HG02798 (cell line): Measurements from ENCODE around the gene LIPA.

Experiments
- ATAC-seq: cut with Tn5 transposase; IDR thresholded peaks from one replicate; pipeline ENCODE4 v1.9.1; 2021; ENCODE audit warnings: mild to moderate bottlenecking; ENCODE audit not compliant: unreplicated experiment, poor library complexity

Gene LIPA

DNA sequence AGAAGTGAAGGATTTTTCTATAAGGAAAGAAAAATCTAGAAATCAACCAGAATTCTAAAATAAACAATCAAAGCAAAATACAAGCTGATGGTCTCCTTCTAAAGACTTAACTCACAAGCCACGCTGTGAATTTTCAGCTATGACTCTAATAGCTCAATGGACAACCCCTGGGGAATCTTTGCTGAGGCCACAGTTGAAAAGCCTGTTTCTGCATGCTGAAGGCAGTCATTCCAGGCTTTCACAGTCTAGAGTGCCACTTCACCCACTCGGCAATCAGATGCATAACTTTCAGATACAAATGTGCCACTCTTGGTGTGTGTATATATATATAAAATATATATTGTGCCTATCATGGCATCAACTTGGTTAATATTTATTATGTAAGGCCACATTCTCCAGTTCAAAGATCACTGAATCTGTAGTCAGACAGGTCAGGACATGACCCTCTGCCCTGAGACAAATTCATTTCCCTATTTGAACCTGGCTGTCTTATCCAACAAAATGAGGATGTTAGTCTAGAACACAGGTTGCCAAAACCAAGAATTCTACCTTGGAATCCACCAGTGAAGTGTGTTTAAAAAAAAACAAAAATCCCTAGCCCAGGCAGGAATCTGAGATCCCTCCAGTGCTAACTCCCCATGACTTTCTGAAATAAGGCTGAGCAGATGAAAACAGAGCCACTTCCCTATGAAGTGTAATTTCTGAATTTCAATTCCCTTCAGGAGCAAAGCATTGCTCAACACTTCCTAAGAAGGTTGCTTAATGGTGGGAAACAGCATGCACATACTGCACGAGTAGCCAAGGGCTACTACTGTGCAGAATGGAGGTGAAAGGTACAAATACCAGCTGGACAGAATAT is 9.9 kb downstream of the LIPA start:
- ATAC-seq = peak; percentile 39

DNA sequence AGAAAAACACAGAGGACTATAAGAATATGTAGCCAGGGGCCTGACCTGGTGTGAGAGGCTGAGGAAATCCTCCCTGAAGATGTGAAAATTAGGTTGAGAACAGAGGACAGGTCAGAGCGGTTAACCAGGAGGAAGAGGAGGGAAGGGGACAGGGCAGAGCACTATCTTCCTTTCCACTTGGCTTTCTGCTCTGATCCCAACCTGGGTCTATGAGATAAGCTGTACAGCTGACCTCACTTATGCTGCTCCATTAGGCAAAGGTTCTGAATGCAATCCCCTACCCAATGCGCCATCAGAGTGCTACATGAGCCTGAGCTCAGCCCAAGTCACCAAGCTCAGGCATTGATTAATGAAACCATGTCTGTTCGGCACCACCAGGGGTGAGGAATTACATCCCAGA is 10.5 kb downstream of the LIPA start:
- no peak for ATAC-seq

DNA sequence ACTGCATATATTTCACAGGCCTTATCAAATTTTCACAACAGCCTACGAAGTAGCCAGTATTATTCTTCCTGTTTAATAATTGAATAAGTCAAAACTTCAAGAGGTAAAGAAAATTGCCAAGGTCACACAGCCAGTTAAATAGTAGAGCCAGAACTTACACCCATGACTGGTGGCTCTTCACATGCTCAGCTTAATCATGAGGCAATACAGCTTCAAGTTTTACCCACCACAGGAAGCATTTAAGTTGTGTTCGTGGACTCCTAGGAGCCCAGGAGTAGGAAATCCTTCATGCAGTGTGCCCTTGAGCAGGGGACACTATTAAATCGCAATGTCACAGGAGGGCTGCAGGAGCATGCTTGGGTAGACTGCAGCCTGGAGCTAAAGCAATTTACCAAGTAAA is 11.1 kb downstream of the LIPA start:
- ATAC-seq = no peak

DNA sequence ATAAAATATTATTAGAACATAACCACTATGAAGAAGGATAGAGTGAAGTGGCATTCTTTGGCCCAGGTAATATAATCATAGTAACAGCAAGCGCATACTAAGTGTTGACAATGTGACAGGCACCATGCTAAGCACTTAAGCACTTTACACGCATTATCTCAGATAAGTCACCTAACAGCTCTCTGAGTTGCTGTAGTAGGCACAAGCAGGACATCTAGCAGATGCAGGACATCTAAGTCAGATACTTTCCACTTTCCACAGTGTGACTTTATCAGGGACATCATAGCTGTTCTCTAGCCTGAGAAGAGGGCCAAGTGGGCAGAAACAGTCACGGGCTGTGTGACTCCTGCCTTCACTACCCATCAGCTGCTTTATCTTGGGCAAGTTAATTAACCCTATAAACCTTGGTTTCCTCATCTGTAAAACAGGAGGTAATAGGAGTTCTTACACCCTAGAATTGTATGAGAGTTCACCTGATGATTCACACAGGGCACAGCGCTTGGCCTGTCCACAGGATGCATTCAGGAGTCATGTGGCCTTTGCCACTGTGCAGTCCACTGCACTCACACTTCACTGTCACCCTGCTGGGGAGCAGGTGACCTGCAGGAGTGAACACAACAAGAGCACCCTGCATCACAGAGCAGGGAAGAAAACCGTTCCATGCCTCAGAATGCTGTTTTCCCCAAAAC is 12.5 kb downstream of the LIPA start:
- no peak for ATAC-seq

DNA sequence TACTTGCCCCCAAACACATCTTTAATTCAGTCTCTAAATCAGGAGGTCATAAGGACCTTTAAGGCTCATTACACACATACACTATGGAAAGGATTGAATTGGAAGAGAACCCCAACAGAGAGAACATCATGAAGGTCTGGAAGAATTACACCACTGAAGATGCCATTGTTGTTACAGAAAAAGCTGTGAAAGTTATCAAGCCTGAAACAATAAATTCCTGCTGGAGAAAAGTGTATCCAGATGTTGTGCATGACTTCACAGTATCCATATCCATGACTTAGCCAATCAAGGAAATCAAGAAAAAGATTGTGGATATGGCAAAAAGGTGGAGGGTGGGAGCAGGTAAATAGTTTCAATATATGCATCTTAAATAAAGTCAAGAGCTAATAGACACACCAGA is 13.7 kb downstream of the LIPA start:
- ATAC-seq = no peak

DNA sequence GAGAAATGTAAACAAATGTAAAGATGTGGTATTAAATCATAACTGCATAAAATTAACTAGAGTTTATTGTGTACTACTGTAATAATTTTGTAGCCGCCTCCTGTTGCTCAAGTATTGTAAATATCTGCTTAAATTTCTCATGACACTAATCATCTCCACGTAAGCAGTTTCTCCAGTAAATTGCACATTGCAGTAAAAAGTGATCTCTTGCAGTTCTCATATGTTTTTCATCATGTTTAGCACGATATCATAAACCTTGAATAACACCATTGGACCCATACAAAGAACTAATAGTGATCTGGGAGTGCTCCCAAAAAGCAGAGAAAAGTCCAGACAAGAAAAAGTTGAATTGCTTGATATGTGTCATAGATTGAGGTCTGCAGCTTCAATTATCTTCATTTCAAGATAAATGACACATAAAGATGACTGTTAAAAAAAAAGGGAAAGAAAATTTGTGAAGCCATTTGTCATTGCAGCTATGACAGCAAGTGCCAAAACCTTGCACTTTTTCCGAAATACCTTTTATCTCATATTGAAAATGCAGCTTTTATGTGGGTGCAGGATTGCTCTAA is 15.3 kb downstream of the LIPA start:
- no peak for ATAC-seq

DNA sequence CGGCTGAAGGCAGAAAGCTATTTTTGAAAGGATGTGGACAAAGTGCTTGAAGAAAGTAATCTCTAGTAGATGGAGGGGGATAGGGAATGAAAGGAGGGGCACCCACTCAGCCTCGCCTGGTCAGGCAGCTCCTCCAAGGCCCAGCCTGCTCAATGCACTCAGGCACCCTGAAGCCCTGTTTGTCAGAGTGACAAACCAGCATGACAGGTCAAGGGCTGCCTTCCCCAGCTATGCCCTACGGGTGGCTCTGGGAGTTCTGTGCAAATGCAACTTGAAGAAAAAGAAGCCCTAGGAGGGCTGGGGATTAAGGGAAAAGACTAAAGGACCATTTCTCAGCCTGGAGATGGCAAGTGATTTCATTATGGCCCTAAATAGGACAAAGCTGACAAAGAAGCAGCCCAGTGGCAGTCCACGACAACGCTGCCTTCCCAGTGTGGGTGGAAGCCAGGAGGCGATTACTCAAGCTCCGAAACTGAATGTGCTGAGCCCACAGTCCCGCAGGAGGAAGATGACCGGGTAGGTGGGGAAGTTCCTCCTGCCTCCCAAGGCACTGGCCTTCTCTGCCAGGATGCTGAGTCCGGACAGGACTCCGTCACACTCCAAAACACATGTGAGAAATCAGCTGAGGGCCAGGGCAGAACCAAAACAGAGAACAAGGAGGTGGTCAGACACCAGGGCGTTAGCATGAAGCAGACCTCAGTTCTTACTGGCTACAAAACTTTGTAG is 16.3 kb downstream of the LIPA start:
- no peak for ATAC-seq

DNA sequence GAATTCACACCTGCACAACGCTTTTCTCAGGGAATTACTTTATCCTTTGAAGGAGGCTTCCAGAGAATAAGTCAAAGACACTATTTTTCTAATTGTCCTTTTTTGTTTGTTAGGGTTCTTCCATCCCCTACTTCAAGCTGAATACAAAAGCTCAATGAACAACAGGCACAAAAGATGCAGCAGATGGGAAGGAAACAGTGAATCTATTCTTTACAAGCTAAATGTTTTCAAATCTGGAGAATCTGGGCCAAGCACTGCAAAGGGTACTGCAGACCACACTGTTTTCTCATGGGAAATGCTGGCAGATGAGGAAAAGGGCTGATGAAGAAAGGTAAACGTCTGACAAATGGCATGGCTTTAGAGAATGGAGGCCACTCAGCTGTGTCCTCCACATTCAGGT is 18.5 kb downstream of the LIPA start:
- no peak for ATAC-seq

DNA sequence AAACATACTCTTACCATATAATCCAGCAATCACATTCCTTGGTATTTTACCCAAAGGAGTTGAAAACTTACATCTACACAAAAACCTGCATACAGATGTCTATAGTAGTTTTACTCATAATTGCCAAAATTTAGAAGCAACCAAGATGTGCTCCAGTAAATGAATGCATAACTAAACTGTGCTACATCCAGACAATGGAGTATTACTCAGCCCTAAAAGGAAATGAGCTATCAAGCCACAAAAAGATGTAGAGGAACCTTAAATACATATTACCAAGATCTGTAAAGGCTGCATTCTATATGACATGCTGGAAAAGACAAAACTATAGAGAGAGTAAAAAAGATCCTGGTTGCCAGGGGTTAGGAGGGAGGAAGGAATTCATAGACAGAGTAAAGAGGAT is 22.6 kb downstream of the LIPA start:
- ATAC-seq = no peak

DNA sequence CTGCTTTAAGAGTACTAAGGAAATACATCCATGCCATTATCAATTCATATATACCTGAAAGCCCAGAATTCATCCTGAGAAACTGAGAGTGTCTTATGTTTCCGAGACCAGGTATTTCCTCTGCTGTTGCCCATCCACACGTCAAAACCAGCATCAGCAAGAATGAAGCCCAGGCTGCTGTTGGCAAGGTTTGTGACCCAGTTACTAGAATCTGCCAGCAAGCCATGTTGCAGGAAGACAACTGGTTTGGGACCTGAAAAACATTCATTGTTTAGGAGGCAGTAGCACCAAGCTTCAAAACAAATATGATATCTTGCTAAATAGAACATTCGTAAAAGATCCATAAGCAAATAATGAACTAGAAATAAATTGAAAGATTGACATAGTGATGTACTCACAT is 23.4 kb downstream of the LIPA start:
- no peak for ATAC-seq

DNA sequence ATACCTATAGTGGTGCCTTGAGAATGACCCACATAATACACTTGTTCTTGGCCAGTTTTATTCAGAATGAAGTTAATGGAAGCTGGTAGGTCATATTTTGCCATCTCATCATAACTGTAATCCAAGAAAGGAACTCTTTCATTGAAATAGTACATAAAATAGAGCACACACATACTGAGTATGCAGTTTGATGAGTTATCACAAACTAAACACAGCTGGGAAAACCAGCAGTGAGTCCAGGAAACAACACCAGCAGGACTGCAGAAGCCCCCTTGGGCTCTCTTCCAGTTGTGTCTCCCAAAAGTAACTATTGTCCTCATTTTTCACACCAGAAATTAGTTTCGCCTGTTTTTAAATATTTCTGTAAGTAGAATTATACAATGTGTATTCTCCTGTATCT is 24.7 kb downstream of the LIPA start:
- no peak for ATAC-seq

DNA sequence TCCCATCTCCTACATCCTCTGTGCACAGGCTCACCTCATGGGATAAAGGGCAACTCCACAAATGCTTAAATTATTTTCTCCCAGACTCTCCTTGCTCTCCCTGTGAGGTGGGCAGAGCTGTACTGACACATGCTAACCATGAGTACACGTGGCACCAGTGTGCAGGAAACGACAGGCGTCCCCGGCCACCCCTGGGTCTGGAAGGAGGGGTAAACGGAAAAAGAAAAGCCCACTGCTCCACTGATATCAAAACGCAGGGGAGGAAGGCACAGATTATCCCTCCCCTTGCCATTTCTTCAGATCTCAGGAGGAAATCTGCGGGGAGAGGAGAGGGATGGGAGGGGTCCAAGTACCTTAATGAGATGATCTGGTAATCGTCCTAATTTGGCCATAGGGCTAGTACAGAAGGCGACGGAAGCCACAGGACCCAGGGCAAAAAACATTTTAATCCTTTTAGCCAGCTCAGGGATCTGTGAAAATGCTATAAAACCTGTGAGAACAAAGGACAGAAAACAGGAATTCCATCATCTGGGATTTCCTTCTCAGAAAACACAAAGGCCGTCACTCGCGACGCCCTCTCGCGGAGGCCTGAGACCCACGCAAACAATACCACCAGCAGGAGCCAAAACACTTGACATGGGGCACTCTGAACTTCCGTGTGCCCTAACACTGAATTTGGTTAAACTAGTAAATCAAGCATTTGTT is 26.7 kb downstream of the LIPA start:
- ATAC-seq = no peak

DNA sequence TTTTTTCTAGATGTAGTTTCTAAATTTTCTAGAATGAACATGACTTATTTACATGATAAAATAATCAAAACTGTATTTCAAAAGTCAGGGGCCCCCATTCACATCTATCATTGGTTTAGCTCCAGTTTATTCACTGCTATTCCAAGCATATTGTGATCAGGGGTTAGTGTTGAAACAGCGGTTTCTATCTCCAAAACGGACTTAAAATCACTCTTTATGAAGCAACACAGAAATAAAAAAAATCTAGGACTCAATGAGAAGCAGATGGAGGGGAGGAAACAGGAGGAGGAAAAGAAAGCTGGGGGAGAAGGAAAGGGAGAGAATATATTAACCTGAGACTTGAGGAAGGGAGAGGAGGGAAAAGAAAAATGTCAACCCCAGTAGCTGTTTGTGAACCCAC is 29.7 kb downstream of the LIPA start:
- no peak for ATAC-seq

DNA sequence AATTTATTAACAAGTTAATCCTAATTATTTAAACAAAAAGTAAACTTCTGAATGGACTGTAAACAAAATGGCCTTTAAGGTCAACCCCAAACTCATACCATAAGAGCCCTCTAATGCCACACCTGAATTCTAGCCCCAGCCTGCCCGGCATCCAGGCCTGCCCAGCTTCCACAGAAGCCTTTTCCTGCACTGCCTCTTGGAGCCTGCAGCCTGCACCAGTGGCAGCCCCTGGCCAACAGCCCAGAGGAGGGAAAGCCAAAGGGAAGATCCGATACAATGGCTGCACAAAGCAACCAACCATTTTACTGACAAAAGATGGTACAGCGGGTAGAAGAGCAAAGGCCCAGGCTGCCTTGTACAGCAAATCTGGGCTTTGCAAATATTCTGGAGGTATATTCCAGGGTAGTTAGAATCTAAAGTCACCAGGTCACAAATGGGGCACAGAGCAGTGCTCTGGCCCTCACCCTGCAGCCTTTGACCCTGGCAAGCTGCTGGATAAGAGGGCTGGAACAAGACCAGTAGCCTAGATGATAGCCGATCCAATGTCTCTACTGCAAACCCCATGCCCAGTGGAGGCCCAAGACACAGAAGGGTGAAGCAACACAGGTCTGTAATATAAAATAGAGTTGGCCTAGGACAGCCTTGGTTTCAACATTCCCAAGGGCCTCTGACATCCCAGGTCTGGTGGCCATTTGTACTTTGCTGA is 31.9 kb downstream of the LIPA start:
- no peak for ATAC-seq

DNA sequence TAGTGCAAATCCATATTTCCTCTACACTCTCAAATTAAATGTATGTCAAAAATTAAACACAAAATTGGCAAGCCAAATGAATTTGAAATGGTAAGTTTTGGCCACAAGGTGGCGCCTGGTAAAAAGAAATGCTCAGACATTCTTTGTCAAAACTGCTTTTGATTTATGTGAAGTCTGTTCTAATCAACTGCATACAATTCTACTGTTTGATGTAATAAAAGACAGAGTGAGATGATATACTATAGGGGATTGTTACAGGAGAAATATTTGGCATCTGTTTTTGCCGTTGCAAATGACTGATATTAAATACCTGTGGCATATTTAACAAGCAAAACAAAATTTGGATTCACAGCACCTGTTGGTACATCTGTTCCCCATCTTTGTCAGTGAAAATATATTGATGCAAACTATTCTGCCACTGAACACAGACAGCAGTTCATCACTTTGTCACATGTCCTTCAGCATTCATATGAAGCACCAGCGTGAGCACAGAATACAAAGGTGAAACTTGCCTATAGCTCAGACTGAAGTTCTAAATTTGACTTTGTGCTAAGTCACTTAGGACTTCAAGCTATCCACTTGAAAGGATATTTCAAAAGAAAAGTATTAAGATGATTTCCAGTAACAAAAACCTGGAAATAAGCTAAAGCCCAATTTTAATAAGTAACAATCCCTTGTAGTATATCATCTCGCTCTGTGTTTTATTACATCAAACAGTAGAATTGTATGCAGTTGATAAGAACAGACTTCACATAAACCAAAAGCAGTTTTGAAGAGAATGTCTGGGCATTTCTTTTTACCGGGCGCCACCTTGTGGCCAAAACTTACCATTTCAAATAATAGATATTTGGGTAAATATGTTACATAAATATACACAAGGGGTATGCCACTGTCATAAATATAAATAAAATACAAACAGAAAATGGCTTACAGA is 34.3 kb downstream of the LIPA start:
- ATAC-seq = no peak

DNA sequence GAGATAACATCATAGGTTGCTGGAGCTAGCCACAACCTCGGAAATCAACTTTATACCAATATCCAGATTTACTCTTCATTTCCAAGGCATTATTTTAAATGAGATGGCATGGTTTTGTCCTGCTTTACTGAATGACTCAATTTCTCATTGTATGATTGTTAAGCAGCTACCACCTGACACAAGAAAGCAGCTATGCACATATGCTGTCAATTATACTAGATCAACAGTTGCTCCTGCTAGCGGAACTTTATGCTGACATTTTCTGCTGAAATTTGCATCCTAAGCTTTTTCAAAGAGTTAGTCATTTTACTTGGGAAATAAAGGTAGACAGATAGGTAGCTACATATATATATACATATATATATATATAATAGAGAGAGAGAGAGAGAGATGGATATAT is 35.5 kb downstream of the LIPA start:
- no peak for ATAC-seq

DNA sequence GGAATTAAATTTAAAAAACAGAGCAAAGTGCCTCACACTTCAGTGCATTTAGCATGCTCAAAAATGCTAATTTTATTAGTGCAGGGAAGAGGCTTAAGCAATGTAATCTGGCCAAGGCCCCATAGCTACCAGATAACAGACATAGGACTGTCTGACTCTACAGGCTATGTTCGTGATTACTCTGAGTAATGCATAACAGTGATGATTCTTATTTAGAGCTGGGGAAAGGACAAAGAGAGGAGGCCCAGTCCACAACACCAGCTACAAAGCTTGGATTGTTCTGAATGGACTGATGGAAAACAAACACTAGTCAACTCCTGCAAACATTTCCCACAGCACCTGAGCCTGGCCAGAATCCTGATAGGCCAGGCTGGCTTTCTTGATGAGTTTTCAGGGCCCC is 36.1 kb downstream of the LIPA start:
- ATAC-seq = no peak

DNA sequence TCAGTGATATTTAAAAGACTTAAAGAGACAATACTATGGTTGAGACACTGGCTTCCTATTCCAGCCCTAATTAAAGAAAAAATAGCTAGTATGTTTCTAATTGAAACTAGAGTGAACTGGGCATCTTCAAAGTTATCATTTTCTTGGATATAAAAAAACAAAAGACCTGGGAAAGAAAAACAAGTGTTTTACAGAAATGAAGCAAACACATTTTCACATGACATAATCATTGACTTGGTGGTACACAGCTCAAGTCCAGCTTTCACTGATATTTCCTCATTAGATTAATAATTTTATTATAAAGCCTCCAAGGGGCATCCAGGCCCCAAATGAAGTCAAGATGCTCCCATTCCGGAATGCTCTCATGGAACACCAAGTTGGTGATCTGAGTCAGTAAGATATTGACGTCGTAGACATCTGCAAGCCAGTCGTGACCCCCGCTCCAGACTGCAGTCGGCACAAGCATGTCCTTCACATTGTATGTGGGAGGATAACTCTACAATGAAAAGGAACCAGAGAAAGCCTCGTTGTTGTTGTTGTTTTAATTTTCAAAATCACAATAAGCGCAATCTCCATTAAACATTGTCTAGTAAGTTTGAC is 36.9 kb downstream of the LIPA start:
- no peak for ATAC-seq
